CD4-positive, alpha-beta T cell (primary cell): ENCODE measurements around the gene TTC39B. TPM values are rescaled to one million over a fixed set of nuclear protein-coding genes. Genes with fewer than 3 reads are reported as not detected.
A peak's percentile ranks its signal among the peaks of the same experiment; 100 is the strongest.

Experiments used
- ATAC-seq: fragments of 200-7000 bp; cut with Tn5 transposase; one replicate; pipeline ENCODE4 v1.10.0; 2022; ENCODE audit warnings: mild to moderate bottlenecking; ENCODE audit not compliant: poor library complexity
- CTCF ChIA-PET: fragments of 350-600 bp; sonication (Branson Sonifier 250); formaldehyde crosslinking; loops from one replicate; lab custom pipeline; 2021; ENCODE audit warnings: antibody characterized with exemption, inconsistent platforms; lab: Charles Lee
- POLR2A ChIA-PET: fragments of 350-600 bp; sonication (Branson Sonifier 250); formaldehyde crosslinking; loops from one replicate; lab custom pipeline; 2021; ENCODE audit warnings: antibody characterized with exemption, inconsistent platforms; lab: Charles Lee
- DNase-seq, 14 experiments: peaks; one replicate each; pipeline ENCODE4 v3.0.0-alpha.2; 2013 to 2020; ENCODE audit warnings: mixed read lengths in 2 of 14
- H3K27ac ChIP-seq, 2 donors: one replicate each; pipeline versions ENCODE4 v1.5.1 to v1.7.0; 2013; ENCODE audit warnings: low read length in 2 of 2, low read depth in 1 of 2, mild to moderate bottlenecking in 1 of 2
- H3K27me3 ChIP-seq, 2 experiments: 1 replicate in 1 of 2; 2 replicates in 1 of 2; pipeline versions ENCODE4 v1.6.1 to v1.7.0; 2013; ENCODE audit warnings: low read length in 2 of 2, control low read depth in 1 of 2, mild to moderate bottlenecking in 1 of 2, moderate library complexity in 1 of 2; ENCODE audit not compliant: insufficient read depth in 2 of 2, control insufficient read depth in 1 of 2
- H3K36me3 ChIP-seq: one replicate; pipeline ENCODE4 v1.6.1; 2013; ENCODE audit warnings: low read length, control low read depth; ENCODE audit not compliant: insufficient read depth
- H3K4me1 ChIP-seq: one replicate; pipeline ENCODE4 v1.6.1; 2013; ENCODE audit warnings: low read length, control low read depth; ENCODE audit not compliant: insufficient read depth
- H3K4me3 ChIP-seq: one replicate; pipeline ENCODE4 v1.5.1; 2013; ENCODE audit warnings: mild to moderate bottlenecking, low read length, moderate library complexity
- H3K9me3 ChIP-seq, 2 experiments: 1 replicate in 1 of 2; 2 replicates in 1 of 2; pipeline versions ENCODE4 v1.6.1 to v1.7.0; 2013; ENCODE audit warnings: low read length in 2 of 2, mild to moderate bottlenecking in 2 of 2, control low read depth in 1 of 2, moderate library complexity in 1 of 2; ENCODE audit not compliant: control insufficient read depth in 1 of 2, insufficient read depth in 1 of 2
- H3K27ac Mint-ChIP-seq: one replicate; pipeline ENCODE4 v1.8.0; 2020; ENCODE audit warnings: mixed read lengths
- H3K27me3 Mint-ChIP-seq: one replicate; pipeline ENCODE4 v1.8.0; 2021; ENCODE audit warnings: mixed read lengths
- H3K36me3 Mint-ChIP-seq: one replicate; pipeline ENCODE4 v1.8.0; 2021; ENCODE audit warnings: low read depth, mixed read lengths
- H3K4me1 Mint-ChIP-seq: one replicate; pipeline ENCODE4 v1.8.0; 2021; ENCODE audit warnings: low read depth, mixed read lengths
- H3K4me3 Mint-ChIP-seq: one replicate; pipeline ENCODE4 v1.8.0; 2020; ENCODE audit warnings: mild to moderate bottlenecking, mixed read lengths
- H3K9me3 Mint-ChIP-seq: one replicate; pipeline ENCODE4 v1.8.0; 2020; ENCODE audit warnings: mixed read lengths
- CTCF ChIP-seq: fragments of 200-600 bp; IDR thresholded peaks from one replicate; pipeline ENCODE4 v1.8.0; 2022; ENCODE audit warnings: antibody characterized with exemption, mild to moderate bottlenecking
- intact Hi-C, 2 experiments: fragments of 100-400 bp; cut with DNase I in 1 of 2; cut with micrococcal nuclease in 1 of 2; formaldehyde crosslinking; loops; one replicate each; pipeline versions ENCODE4 v1.15.1 to v1.9.0; 2023 to 2025; cut with DNase I, micrococcal nuclease
- polyA plus RNA-seq, 2 donors: library from polyadenylated mRNA; unstranded; fragments of 120-200 nt; gene quantifications; one replicate each; pipeline ENCODE4 v1.2.1, GENCODE V29; 2013
- total RNA-seq, 174 experiments: library from RNA in 2 of 174; stranded (reverse) in 2 of 174; gene quantifications; one replicate each; pipeline ENCODE4 v1.2.3 and lab custom pipeline; 2021 to 2026

Gene TTC39B
- total RNA-seq (10 to 100 TPM; 37.6 to 43.6 TPM), total RNA-seq (lab: John Stamatoyannopoulos, UW) (27.4 to 187 (median 83.8) reads per million in 172 experiments)
- 20.4 TPM for polyA plus RNA-seq (2013, experiment 1 of 2)
- polyA plus RNA-seq (2013, experiment 2 of 2) = 26.9 TPM

- Histone ChIP-seq H3K4me1 (peaks cover 34% of the 10 kb centered on the region), H3K27me3 (no peaks in the 10 kb centered on the region), H3K27ac (peak within 1 kb of the TSS; percentile 75 to 82), H3K36me3 (no peaks in the 10 kb centered on the region), H3K4me3 (peak within 1 kb of the TSS; percentile 99), H3K9me3 (no peaks in the 10 kb centered on the region)
- ChIA-PET POLR2A (interaction anchor here (0.7 to 4.6 kb wide), 9 partner anchors 11 to 234 kb away, joined by 3 to 56 read pairs (median 3); partner anchors contain the start of genes PSIP1 and SNAPC3), CTCF (interaction anchor here (3.0 kb wide), 1 partner anchor 14 kb away, joined by 12 read pairs; no protein-coding TSS in a partner anchor)
- Mint-ChIP-seq H3K4me1 (peaks cover 64% of the 10 kb centered on the region), H3K36me3 (peaks cover 20% of the 10 kb centered on the region), H3K27me3 (no peaks in the 10 kb centered on the region), H3K9me3 (no peaks in the 10 kb centered on the region), H3K27ac (peak within 1 kb of the TSS; percentile 87), H3K4me3 (peak within 1 kb of the TSS; percentile 99)
- peak; percentile 60 for ATAC-seq
- intact Hi-C loops = loop anchor here (1.0 to 5.0 kb wide), 3 partner anchors 8 to 115 kb away; partner anchors contain the start of gene SNAPC3 (in 1 of the 2)
- TF ChIP-seq CTCF = no peak
- peak; percentile 36 to 90 (median 68) for DNase-seq
These were observed at the start of gene TTC39B for GRCh38 chr9:15306757-15307522. TTC39B (minus strand) TSS chr9:15307216; CDS start chr9:15307125, 91 bp downstream.

GRCh38 chr9:15355669-15356068 is 48.7 kb upstream of the TTC39B start:
- Histone ChIP-seq H3K4me3 (no peak overlapping the region), H3K4me1 (peaks cover 11% of the 10 kb centered on the region), H3K9me3 (no peaks in the 10 kb centered on the region), H3K27ac (no peak overlapping the region), H3K36me3 (no peaks in the 10 kb centered on the region), H3K27me3 (no peaks in the 10 kb centered on the region)
- DNase-seq = no peak
- Mint-ChIP-seq H3K4me3 (no peak overlapping the region), H3K36me3 (no peaks in the 10 kb centered on the region), H3K27ac (peak overlapping the region; percentile 10), H3K9me3 (no peaks in the 10 kb centered on the region), H3K4me1 (peaks cover 31% of the 10 kb centered on the region), H3K27me3 (no peaks in the 10 kb centered on the region)
- TF ChIP-seq CTCF = no peak
- ChIA-PET POLR2A (interaction anchor here (1.5 kb wide), 1 partner anchor 155 kb away, joined by 3 read pairs; the partner anchor contains the start of gene PSIP1), CTCF (interaction anchor here (1.0 kb wide), 1 partner anchor 179 kb away, joined by 3 read pairs; no protein-coding TSS in a partner anchor)
- no peak for ATAC-seq
- intact Hi-C loops = loop anchor here (2.0 to 5.0 kb wide), 6 partner anchors 67 to 252 kb away; partner anchors contain the start of gene SNAPC3 (in 2 of the 2)

- H3K4me3 Mint-ChIP-seq = no peak overlapping the region
- H3K4me3 ChIP-seq = no peak overlapping the region
- H3K27ac ChIP-seq = no peak overlapping the region
- ChIA-PET CTCF (interaction anchor here (0.8 kb wide), 1 partner anchor 61 kb away, joined by 4 read pairs; no protein-coding TSS in a partner anchor), POLR2A (interaction anchor here (0.9 to 1.5 kb wide), 3 partner anchors 45 to 156 kb away, joined by 3 to 5 read pairs (median 3); partner anchors contain the start of gene PSIP1)
- no peaks in the 10 kb centered on the region for H3K36me3 ChIP-seq
- intact Hi-C loops = loop anchor here (2.0 to 5.0 kb wide), 9 partner anchors 42 to 253 kb away; partner anchors contain the start of gene SNAPC3 (in 2 of the 2)
- H3K9me3 Mint-ChIP-seq = no peaks in the 10 kb centered on the region
- H3K4me1 Mint-ChIP-seq = peaks cover 31% of the 10 kb centered on the region
- H3K27ac Mint-ChIP-seq = peak overlapping the region; percentile 69
- ATAC-seq (no peak), DNase-seq (peak in 4 of 14 experiments; percentile 3 to 57 (median 54))
- peaks cover 11% of the 10 kb centered on the region for H3K4me1 ChIP-seq
- peak; percentile 36 for TF ChIP-seq CTCF
- H3K27me3 Mint-ChIP-seq = no peaks in the 10 kb centered on the region
- H3K36me3 Mint-ChIP-seq = no peaks in the 10 kb centered on the region
- no peaks in the 10 kb centered on the region for H3K27me3 ChIP-seq
- H3K9me3 ChIP-seq = no peaks in the 10 kb centered on the region
These were observed 47.7 kb upstream of the TTC39B start for GRCh38 chr9:15354713-15355112.
